ENCODE results near the gene GRID1. TPM values are rescaled to one million over a fixed set of nuclear protein-coding genes. Genes with fewer than 3 reads are reported as not detected.
A peak's percentile ranks its signal among the peaks of the same experiment; 100 is the strongest.

Gene GRID1
- total RNA-seq, 1 donor = not detected

GRCh38 chr10:86226781-86227201 is 139.8 kb downstream of the GRID1 start:
- TF ChIP-seq CTCF (IDR thresholded peaks at IDR 0.05; ENCODE audit: insufficient read depth, low read length) = no peak
- H3K4me3 ChIP-seq (ENCODE audit: low read depth, low read length) = no peak overlapping the region
- DNase-seq (ENCODE audit: low read depth) = no peak

GRCh38 chr10:86226016-86226415 is 140.6 kb downstream of the GRID1 start:
- no peak for DNase-seq (ENCODE audit: low read depth)
- no peak for TF ChIP-seq CTCF (IDR thresholded peaks at IDR 0.05; ENCODE audit: insufficient read depth, low read length)
- H3K4me3 ChIP-seq (ENCODE audit: low read depth, low read length) = no peak overlapping the region

- no peak overlapping the region for H3K4me3 ChIP-seq (ENCODE audit: low read depth, low read length)
- TF ChIP-seq CTCF (IDR thresholded peaks at IDR 0.05; ENCODE audit: insufficient read depth, low read length) = no peak
Observed at GRCh38 chr10:86225103-86225782, 141.4 kb downstream of the GRID1 start.

GRCh38 chr10:86224354-86225102 is 142.1 kb downstream of the GRID1 start:
- no peak overlapping the region for H3K4me3 ChIP-seq (ENCODE audit: low read depth, low read length)
- TF ChIP-seq CTCF (IDR thresholded peaks at IDR 0.05; ENCODE audit: insufficient read depth, low read length) = no peak
- DNase-seq (ENCODE audit: low read depth) = no peak

More at GRCh38 chr10:86225103-86225782, 141.4 kb downstream of the GRID1 start:
- DNase-seq (ENCODE audit: low read depth) = peak; percentile 59

- DNase-seq (ENCODE audit: low read depth) = no peak
- no peak for TF ChIP-seq CTCF (IDR thresholded peaks at IDR 0.05; ENCODE audit: insufficient read depth, low read length)
- no peak overlapping the region for H3K4me3 ChIP-seq (ENCODE audit: low read depth, low read length)
Observed at GRCh38 chr10:86223256-86223655, 143.3 kb downstream of the GRID1 start.

- H3K4me3 ChIP-seq (ENCODE audit: low read depth, low read length) = no peak overlapping the region
- DNase-seq (ENCODE audit: low read depth) = no peak
- TF ChIP-seq CTCF (IDR thresholded peaks at IDR 0.05; ENCODE audit: insufficient read depth, low read length) = no peak
Observed at GRCh38 chr10:86222687-86223086, 143.9 kb downstream of the GRID1 start.

All from fibroblast of the aortic adventitia (primary cell).